ENCODE measurements around the gene STK38.

DNA sequence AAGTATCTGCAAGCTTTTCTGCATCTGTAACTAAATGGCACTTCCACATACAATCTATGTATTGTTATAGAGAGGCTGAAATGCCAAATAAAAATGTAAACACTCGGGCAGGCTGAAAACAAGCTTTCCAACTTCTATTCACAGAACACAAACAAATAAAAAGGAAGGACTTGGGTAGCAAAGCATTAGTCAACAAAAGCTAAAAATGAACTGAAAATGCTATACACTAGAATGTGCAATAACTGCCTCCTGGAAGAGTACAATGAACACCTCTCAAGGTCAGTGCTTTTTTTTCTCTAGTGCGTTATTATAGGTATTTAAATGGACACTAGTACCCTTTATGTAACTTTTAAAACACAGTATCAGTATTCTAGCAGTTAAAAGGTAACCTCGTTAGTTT, 31.4 kb downstream of the STK38 start:
- TF ChIP-seq, protein P1, sequence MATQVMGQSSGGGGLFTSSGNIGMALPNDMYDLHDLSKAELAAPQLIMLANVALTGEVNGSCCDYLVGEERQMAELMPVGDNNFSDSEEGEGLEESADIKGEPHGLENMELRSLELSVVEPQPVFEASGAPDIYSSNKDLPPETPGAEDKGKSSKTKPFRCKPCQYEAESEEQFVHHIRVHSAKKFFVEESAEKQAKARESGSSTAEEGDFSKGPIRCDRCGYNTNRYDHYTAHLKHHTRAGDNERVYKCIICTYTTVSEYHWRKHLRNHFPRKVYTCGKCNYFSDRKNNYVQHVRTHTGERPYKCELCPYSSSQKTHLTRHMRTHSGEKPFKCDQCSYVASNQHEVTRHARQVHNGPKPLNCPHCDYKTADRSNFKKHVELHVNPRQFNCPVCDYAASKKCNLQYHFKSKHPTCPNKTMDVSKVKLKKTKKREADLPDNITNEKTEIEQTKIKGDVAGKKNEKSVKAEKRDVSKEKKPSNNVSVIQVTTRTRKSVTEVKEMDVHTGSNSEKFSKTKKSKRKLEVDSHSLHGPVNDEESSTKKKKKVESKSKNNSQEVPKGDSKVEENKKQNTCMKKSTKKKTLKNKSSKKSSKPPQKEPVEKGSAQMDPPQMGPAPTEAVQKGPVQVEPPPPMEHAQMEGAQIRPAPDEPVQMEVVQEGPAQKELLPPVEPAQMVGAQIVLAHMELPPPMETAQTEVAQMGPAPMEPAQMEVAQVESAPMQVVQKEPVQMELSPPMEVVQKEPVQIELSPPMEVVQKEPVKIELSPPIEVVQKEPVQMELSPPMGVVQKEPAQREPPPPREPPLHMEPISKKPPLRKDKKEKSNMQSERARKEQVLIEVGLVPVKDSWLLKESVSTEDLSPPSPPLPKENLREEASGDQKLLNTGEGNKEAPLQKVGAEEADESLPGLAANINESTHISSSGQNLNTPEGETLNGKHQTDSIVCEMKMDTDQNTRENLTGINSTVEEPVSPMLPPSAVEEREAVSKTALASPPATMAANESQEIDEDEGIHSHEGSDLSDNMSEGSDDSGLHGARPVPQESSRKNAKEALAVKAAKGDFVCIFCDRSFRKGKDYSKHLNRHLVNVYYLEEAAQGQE (IDR thresholded peaks at IDR 0.05; ENCODE audit: insufficient read depth in 1 of 2, low read depth in 2 of 2, low read length in 2 of 2), result no peak
- TF ChIP-seq SIN3A (IDR thresholded peaks at IDR 0.05; ENCODE audit: borderline replicate concordance, insufficient read depth, low read length) (no peak), TAF1 (IDR thresholded peaks at IDR 0.05; ENCODE audit: borderline replicate concordance, insufficient read depth, low read length) (no peak), POLR2AphosphoS5 (IDR thresholded peaks at IDR 0.05; ENCODE audit: low read depth, low read length) (no peak)
